Measurements from ENCODE around the gene CCDC158. TPM values are rescaled to one million over a fixed set of nuclear protein-coding genes. Genes with fewer than 3 reads are reported as not detected.

Gene CCDC158
- polyA plus RNA-seq, 1 of the 3 experiments (the other 2 are of a cell fraction): not detected

DNA sequence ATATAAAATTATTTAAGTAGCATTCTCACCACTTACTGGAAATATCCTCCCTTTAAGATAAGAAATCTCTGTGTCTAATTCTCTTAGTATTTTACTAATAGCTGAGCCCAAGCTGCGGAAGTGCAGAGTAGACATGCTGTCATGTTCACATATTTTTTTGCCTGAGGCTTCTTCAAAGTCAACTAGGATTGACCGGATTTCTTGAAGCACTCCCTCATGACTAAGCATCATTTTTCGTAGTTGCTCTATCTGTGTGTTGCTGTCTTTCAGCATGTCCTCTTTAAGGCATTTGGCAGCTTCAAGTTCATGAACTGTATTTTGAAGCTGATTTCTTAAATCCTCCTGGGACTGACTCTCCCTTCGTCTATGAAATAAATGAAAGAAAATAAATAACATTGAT is 36.9 kb downstream of the CCDC158 start:
- Histone ChIP-seq H3K4me1 (ENCODE audit: control insufficient read depth in 1 of 2, insufficient read depth in 2 of 2, low read depth in 1 of 2, low read length in 1 of 2) (no peaks in the 10 kb centered on the region), H4K20me1 (ENCODE audit: insufficient read depth) (no peaks in the 10 kb centered on the region), H3K27me3 (ENCODE audit: insufficient read depth) (no peaks in the 10 kb centered on the region), H2AFZ (ENCODE audit: low read depth) (no peak overlapping the region), H3K4me3 (ENCODE audit: low read depth in 2 of 2, low read length in 1 of 2) (no peak overlapping the region), H3K79me2 (ENCODE audit: insufficient read depth) (no peaks in the 10 kb centered on the region), H3F3A (replicated peaks; ENCODE audit: insufficient read depth) (no peaks in the 10 kb centered on the region), H3K9ac (no peak overlapping the region), H3K36me3 (replicated peaks in 1 of 2; ENCODE audit: control insufficient read depth in 1 of 2, insufficient read depth in 2 of 2, low read length in 1 of 2) (no peaks in the 10 kb centered on the region), H3K9me3 (0 out of 2 replicates have a peak, but pooled peaks cover 3% of the 10 kb centered on the region), H3K9me2 (no peaks in the 10 kb centered on the region), H3K27ac (ENCODE audit: low read depth in 2 of 2, low read length in 1 of 2) (no peak overlapping the region), H3K4me2 (no peak overlapping the region)
- 42% methylated on average over 4 of the region's 4 CpGs for WGBS (ENCODE audit: low lambda C conversion rate)
- DNase-seq: no peak
- ChIA-PET POLR2A (no interaction called here), CTCF (interaction anchor here (0.7 to 1.6 kb wide), 6 partner anchors 8 to 388 kb away, joined by 3 to 7 read pairs (median 3); partner anchors contain the start of gene STBD1)
- no peak for TF ChIP-seq FOXJ3 (CRISPR knock-in tag; IDR thresholded peaks at IDR 0.05)
- TF ChIP-seq TEAD4 (IDR thresholded peaks at IDR 0.05; ENCODE audit: borderline replicate concordance, insufficient read depth): no peak
- TF ChIP-seq FOSL2 (IDR thresholded peaks at IDR 0.05; ENCODE audit: borderline replicate concordance, low read depth): no peak
- no peak for TF ChIP-seq SMC3 (IDR thresholded peaks at IDR 0.05; ENCODE audit: low read depth, low read length)
- no peak for TF ChIP-seq MAX (IDR thresholded peaks at IDR 0.05; ENCODE audit: low read depth)
- TF ChIP-seq POLR2AphosphoS5 (IDR thresholded peaks at IDR 0.05; ENCODE audit: low read depth, low read length): no peak
- no peak for TF ChIP-seq USF1 (IDR thresholded peaks at IDR 0.05; ENCODE audit: borderline replicate concordance, low read depth)
- TF ChIP-seq RAD21 (IDR thresholded peaks at IDR 0.05; ENCODE audit: low read length): no peak
- TF ChIP-seq TAF1 (IDR thresholded peaks at IDR 0.05; ENCODE audit: borderline replicate concordance, low read depth, low read length): no peak
- TF ChIP-seq NRF1 (IDR thresholded peaks at IDR 0.05; ENCODE audit: low read depth, low read length): no peak
- TF ChIP-seq JUND (IDR thresholded peaks at IDR 0.05): no peak
- TF ChIP-seq IRF3 (IDR thresholded peaks at IDR 0.05; ENCODE audit: low read depth, low read length): no peak

DNA sequence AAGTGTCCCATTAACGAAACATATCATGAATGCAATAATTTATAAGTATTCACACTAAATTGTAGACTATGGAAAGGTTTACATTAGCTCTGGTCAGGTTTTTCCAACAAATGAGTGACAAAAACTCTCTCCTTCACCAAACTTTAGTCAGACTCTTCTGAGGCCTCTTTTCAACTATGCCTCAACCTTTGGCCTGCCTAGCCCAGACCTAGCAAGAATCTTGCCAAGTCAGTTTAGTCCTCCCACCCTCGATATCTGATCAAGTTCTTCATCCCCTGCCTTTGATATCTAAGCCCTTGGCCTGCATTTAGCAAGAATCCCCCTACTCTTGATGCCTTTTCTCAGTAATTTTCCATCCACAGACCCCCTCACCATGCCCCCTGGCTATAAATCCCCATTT is 37.9 kb downstream of the CCDC158 start:
- H3K4me2 ChIP-seq: no peak overlapping the region
- TF ChIP-seq GABPA (IDR thresholded peaks at IDR 0.05; ENCODE audit: low read depth) (no peak), MXI1 (IDR thresholded peaks at IDR 0.05; ENCODE audit: low read depth, low read length) (no peak), SMC3 (IDR thresholded peaks at IDR 0.05; ENCODE audit: low read depth, low read length) (no peak), MEF2A (IDR thresholded peaks at IDR 0.05; ENCODE audit: borderline replicate concordance, low read depth) (no peak), FOSL2 (IDR thresholded peaks at IDR 0.05; ENCODE audit: borderline replicate concordance, low read depth) (no peak), TAF1 (IDR thresholded peaks at IDR 0.05; ENCODE audit: borderline replicate concordance, low read depth, low read length) (no peak), NRF1 (IDR thresholded peaks at IDR 0.05; ENCODE audit: low read depth, low read length) (no peak), RAD21 (IDR thresholded peaks at IDR 0.05; ENCODE audit: low read length) (no peak), REST (IDR thresholded peaks at IDR 0.05; ENCODE audit: low read depth, low read length) (no peak), RCOR1 (IDR thresholded peaks at IDR 0.05; ENCODE audit: low read length) (no peak), RFX5 (IDR thresholded peaks at IDR 0.05; ENCODE audit: low read length) (no peak), IRF3 (IDR thresholded peaks at IDR 0.05; ENCODE audit: low read depth, low read length) (no peak), GATA2 (CRISPR knock-in tag; IDR thresholded peaks at IDR 0.05) (no peak)
- TF ChIP-seq, protein P1, sequence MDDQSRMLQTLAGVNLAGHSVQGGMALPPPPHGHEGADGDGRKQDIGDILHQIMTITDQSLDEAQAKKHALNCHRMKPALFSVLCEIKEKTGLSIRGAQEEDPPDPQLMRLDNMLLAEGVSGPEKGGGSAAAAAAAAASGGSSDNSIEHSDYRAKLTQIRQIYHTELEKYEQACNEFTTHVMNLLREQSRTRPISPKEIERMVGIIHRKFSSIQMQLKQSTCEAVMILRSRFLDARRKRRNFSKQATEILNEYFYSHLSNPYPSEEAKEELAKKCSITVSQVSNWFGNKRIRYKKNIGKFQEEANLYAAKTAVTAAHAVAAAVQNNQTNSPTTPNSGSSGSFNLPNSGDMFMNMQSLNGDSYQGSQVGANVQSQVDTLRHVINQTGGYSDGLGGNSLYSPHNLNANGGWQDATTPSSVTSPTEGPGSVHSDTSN (IDR thresholded peaks at IDR 0.05): no peak

More for the DNA sequence above, 37.9 kb downstream of the CCDC158 start:
- Histone ChIP-seq H3K36me3 (replicated peaks in 1 of 2; ENCODE audit: control insufficient read depth in 1 of 2, insufficient read depth in 2 of 2, low read length in 1 of 2) (no peaks in the 10 kb centered on the region), H3K79me2 (ENCODE audit: insufficient read depth) (no peaks in the 10 kb centered on the region), H2AFZ (ENCODE audit: low read depth) (no peak overlapping the region), H3F3A (replicated peaks; ENCODE audit: insufficient read depth) (no peaks in the 10 kb centered on the region), H3K27me3 (ENCODE audit: insufficient read depth) (no peaks in the 10 kb centered on the region), H3K9me3 (no peaks in the 10 kb centered on the region), H3K9me2 (no peaks in the 10 kb centered on the region), H3K27ac (ENCODE audit: low read depth in 2 of 2, low read length in 1 of 2) (no peak overlapping the region), H4K20me1 (ENCODE audit: insufficient read depth) (no peaks in the 10 kb centered on the region), H3K9ac (no peak overlapping the region), H3K4me3 (ENCODE audit: low read depth in 2 of 2, low read length in 1 of 2) (no peak overlapping the region), H3K4me1 (ENCODE audit: control insufficient read depth in 1 of 2, insufficient read depth in 2 of 2, low read depth in 1 of 2, low read length in 1 of 2) (no peaks in the 10 kb centered on the region)
- DNase-seq: no peak
- ChIA-PET POLR2A (no interaction called here), CTCF (interaction anchor here (1.1 to 1.6 kb wide), 2 partner anchors 76 to 202 kb away, joined by 3 to 7 read pairs; partner anchors contain the start of gene STBD1)
- WGBS (ENCODE audit: low lambda C conversion rate): 41% methylated on average over 2 of the region's 2 CpGs
